Measurements from ENCODE around the gene EFNA1.

DNA sequence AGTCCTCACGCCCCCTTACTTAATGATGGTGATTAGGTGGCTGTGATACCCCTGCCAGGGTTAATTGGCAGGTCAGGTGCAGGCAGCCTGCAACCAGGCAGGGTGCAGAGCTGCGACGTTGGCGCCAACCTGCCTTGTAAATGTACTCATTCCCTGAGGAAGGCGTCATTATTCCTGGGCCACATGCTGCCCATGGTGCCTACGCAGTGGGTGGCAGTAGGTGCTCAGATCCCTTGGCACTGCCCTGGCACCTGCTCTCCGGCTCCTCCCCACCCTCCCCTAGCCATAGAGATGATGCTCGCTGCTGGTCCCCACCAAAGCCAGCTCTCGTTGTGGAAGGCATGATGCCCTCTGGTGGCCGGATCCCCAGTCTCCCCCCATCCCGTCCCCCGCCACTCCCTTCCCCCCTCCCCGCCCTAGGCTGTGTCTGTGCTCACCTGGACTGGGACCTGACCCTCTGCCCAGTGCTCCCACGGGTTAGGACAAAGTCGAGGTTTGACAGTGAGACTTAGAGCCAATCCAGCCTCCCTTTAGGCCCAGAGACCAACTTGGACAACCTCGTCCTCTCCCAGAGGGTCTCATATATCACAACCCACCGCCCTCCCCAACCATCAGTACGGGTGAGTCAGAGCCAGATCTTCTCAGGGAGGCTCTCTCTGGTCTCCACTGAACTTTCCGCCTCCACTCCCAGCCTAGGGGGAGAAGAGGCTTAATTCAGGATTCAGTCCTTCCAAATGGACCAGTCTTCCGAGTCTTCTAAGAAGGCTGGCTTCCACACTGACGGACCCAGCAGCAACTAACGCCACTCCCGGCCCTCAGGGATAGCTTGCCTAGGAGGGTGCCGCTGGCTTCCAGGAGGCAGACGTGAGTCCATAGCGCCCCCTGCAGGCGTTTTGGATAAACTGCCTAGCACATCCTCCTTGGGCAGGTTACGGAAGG is 39.8 kb downstream of the EFNA1 start:
- TF ChIP-seq, protein P1, sequence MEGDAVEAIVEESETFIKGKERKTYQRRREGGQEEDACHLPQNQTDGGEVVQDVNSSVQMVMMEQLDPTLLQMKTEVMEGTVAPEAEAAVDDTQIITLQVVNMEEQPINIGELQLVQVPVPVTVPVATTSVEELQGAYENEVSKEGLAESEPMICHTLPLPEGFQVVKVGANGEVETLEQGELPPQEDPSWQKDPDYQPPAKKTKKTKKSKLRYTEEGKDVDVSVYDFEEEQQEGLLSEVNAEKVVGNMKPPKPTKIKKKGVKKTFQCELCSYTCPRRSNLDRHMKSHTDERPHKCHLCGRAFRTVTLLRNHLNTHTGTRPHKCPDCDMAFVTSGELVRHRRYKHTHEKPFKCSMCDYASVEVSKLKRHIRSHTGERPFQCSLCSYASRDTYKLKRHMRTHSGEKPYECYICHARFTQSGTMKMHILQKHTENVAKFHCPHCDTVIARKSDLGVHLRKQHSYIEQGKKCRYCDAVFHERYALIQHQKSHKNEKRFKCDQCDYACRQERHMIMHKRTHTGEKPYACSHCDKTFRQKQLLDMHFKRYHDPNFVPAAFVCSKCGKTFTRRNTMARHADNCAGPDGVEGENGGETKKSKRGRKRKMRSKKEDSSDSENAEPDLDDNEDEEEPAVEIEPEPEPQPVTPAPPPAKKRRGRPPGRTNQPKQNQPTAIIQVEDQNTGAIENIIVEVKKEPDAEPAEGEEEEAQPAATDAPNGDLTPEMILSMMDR (IDR thresholded peaks at IDR 0.05; ENCODE audit: borderline replicate concordance, extremely low read depth, low read length, poor library complexity, severe bottlenecking), result peak; percentile 95
- no peak for TF ChIP-seq EZH2 (IDR thresholded peaks at IDR 0.05; ENCODE audit: borderline replicate concordance, low read depth, low read length, severe bottlenecking)

Data from DND-41 (cell line).